HepG2 (cell line): ENCODE measurements around the gene METRN. TPM values are rescaled to one million over a fixed set of nuclear protein-coding genes. Genes with fewer than 3 reads are reported as not detected.

ENCODE experiments used
- ATAC-seq: fragments of 200-7000 bp; cut with Tn5 transposase; 3 replicates; pipeline ENCODE4 v1.9.1; 2020; ENCODE audit warnings: mild to moderate bottlenecking, moderate library complexity
- BruUV-seq: library from RNA; stranded (reverse); fragments of 400-500 nt; replicated peaks from 2 replicates; lab custom pipeline; 2021; lab: Mats Ljungman, UMichigan
- CTCF ChIA-PET: fragments of 300-600 bp; formaldehyde crosslinking; extraction: SDS; loops from one replicate; lab custom pipeline; 2021; ENCODE audit warnings: low total read pairs, inconsistent platforms, low intra/inter-chr PET ratio; lab: Yijun Ruan, JAX
- POLR2A ChIA-PET: fragments of 350-600 bp; sonication (Branson Sonifier 250); formaldehyde crosslinking; loops from one replicate; lab custom pipeline; 2020; ENCODE audit warnings: antibody characterized with exemption, inconsistent platforms; lab: Yijun Ruan, JAX
- DNase-seq: peaks from one replicate; pipeline ENCODE4 v3.0.0-alpha.2; 2015; ENCODE audit warnings: low spot score
- FAIRE-seq: peaks from 3 replicates; lab custom pipeline; 2011; peaks lifted over from hg19 to GRCh38; lab: Jason Lieb, UNC
- H2AFZ ChIP-seq: one replicate; pipeline ENCODE4 v1.6.1; 2011; ENCODE audit warnings: low read length, inconsistent platforms
- H3K27ac ChIP-seq: fragments of 300-600 bp; 3 replicates; pipeline ENCODE4 v1.8.0; 2011; ENCODE audit warnings: mixed run types, mild to moderate bottlenecking, mixed read lengths, low read length, inconsistent platforms; ENCODE audit not compliant: insufficient read depth; ENCODE audit errors: extremely low read length
- H3K27me3 ChIP-seq, 2 experiments: fragments of 200-600 bp in 1 of 2; 2 replicates in 1 of 2; 3 replicates in 1 of 2; pipeline versions ENCODE4 v1.6.0 to v1.8.0; 2011; ENCODE audit warnings: low read length in 2 of 2, mild to moderate bottlenecking in 2 of 2, moderate library complexity in 2 of 2, inconsistent platforms in 1 of 2; ENCODE audit not compliant: insufficient read depth in 2 of 2, control insufficient read depth in 1 of 2
- H3K36me3 ChIP-seq, 2 experiments: fragments of 200-600 bp in 1 of 2; replicated peaks in 1 of 2; 2 replicates in 1 of 2; 3 replicates in 1 of 2; pipeline versions ENCODE4 v1.5.1 to v1.8.0; 2011; ENCODE audit warnings: low read length in 2 of 2, inconsistent platforms in 1 of 2; ENCODE audit not compliant: insufficient read depth in 2 of 2, control insufficient read depth in 1 of 2
- H3K4me1 ChIP-seq: 2 replicates; pipeline ENCODE4 v1.5.1; 2012; ENCODE audit warnings: low read length, inconsistent platforms; ENCODE audit not compliant: insufficient read depth
- H3K4me2 ChIP-seq: 2 replicates; pipeline ENCODE4 v1.6.0; 2011; ENCODE audit warnings: low read depth, low read length, inconsistent platforms
- H3K4me3 ChIP-seq, 3 experiments: fragments of 200-600 bp in 1 of 3; sonication (generic), shearing (Covaris generic) in 1 of 3; replicated peaks in 1 of 3; 2 replicates each; pipeline ENCODE4 v1.5.1; 2011 to 2016; ENCODE audit warnings: low read length in 3 of 3, inconsistent platforms in 2 of 3, low read depth in 2 of 3, mild to moderate bottlenecking in 2 of 3, control low read depth in 1 of 3, mixed read lengths in 1 of 3; ENCODE audit not compliant: insufficient read depth in 1 of 3
- H3K79me2 ChIP-seq: one replicate; pipeline ENCODE4 v1.6.1; 2011; ENCODE audit warnings: low read length, inconsistent platforms; ENCODE audit not compliant: insufficient read depth
- H3K9ac ChIP-seq: 2 replicates; pipeline ENCODE4 v1.6.0; 2011; ENCODE audit warnings: mild to moderate bottlenecking, low read depth, low read length, inconsistent platforms; ENCODE audit not compliant: insufficient read depth
- H3K9me3 ChIP-seq: 2 replicates; pipeline ENCODE4 v1.5.1; 2012; ENCODE audit warnings: mild to moderate bottlenecking, low read length
- H4K20me1 ChIP-seq: 2 replicates; pipeline ENCODE4 v1.6.0; 2011; ENCODE audit warnings: inconsistent platforms, mild to moderate bottlenecking, low read length, moderate library complexity; ENCODE audit not compliant: insufficient read depth
- GPN1 ChIP-seq: sonication (generic); formaldehyde crosslinking; IDR thresholded peaks from 2 replicates; pipeline ENCODE4 v1.5.1; 2020; ENCODE audit warnings: missing genetic modification reagents, borderline replicate concordance
- KMT2A ChIP-seq: sonication (generic); formaldehyde crosslinking; IDR thresholded peaks from 2 replicates; pipeline ENCODE4 v1.4.0; 2020; ENCODE audit warnings: missing genetic modification reagents
- NCOA5 ChIP-seq: sonication (generic); formaldehyde crosslinking; IDR thresholded peaks from 2 replicates; pipeline ENCODE4 v1.4.0; 2020; ENCODE audit warnings: missing genetic modification reagents
- NFIC ChIP-seq: IDR thresholded peaks from 2 replicates; pipeline ENCODE4 v1.6.1; 2012; ENCODE audit warnings: mild to moderate bottlenecking, low read length, inconsistent platforms
- SIX4 ChIP-seq: sonication (generic); formaldehyde crosslinking; IDR thresholded peaks from 2 replicates; pipeline ENCODE4 v1.4.0; 2020; ENCODE audit warnings: missing genetic modification reagents
- ZBTB38 ChIP-seq: sonication (generic); formaldehyde crosslinking; IDR thresholded peaks from 2 replicates; pipeline ENCODE4 v1.5.1; 2020; ENCODE audit warnings: mild to moderate bottlenecking, missing genetic modification reagents
- ZMYM3 ChIP-seq: sonication (generic); formaldehyde crosslinking; IDR thresholded peaks from 2 replicates; pipeline ENCODE4 v1.5.1; 2020; ENCODE audit warnings: mild to moderate bottlenecking, missing genetic modification reagents
- ZNF207 ChIP-seq: fragments of 450-650 bp; IDR thresholded peaks from 2 replicates; pipeline ENCODE4 v1.6.1; 2016; ENCODE audit warnings: antibody characterized with exemption, borderline replicate concordance
- ZNF331 ChIP-seq: sonication (generic); formaldehyde crosslinking; IDR thresholded peaks from 2 replicates; pipeline ENCODE4 v1.4.0; 2020; ENCODE audit warnings: missing genetic modification reagents
- WGBS: methylation state at CpG from one replicate; pipeline ENCODE4 v1.1.6; 2017; ENCODE audit warnings: low lambda C conversion rate; 5-methylcytosine and 5-hydroxymethylcytosine counted together
- in situ Hi-C: cut with HindIII; loops from 2 replicates; pipeline ENCODE4 v1.10.0; 2017; ENCODE audit warnings: low pct_unique_long_range_greater_than_20kb; ENCODE audit not compliant: extremely low pct_ligation_motif_present
- intact Hi-C: fragments of 100-400 bp; cut with micrococcal nuclease; formaldehyde crosslinking; loops from one replicate; pipeline ENCODE4 v1.10.0; 2022; ENCODE audit not compliant: unreplicated experiment
- polyA plus RNA-seq, 8 experiments: library from polyadenylated mRNA; depleted of rRNA in 3 of 8; stranded (reverse) in 7 of 8; unstranded in 1 of 8; fragments of >200 nt; fragmentation: Illumina TruSeq in 4 of 8; extraction: Trizol in 4 of 8; gene quantifications; 2 replicates each; pipeline versions ENCODE4 v1.2.1 to v1.2.3, GENCODE V29; 2011 to 2016; ENCODE audit warnings: low read depth in 4 of 8, missing spikeins in 1 of 8, mixed read lengths in 1 of 8; ENCODE audit not compliant: insufficient read depth in 1 of 8
- total RNA-seq, 5 experiments: library from RNA; depleted of rRNA; stranded (reverse); fragments of >200 nt; fragmentation: Illumina TruSeq; extraction: Trizol; gene quantifications; 2 replicates each; pipeline ENCODE4 v1.2.3, GENCODE V29; 2016; ENCODE audit warnings: low read depth in 1 of 5
- TF ChIP-seq, protein P1 (sequence below): sonication (generic); formaldehyde crosslinking; IDR thresholded peaks from 2 replicates; pipeline ENCODE4 v1.8.0; 2022; ENCODE audit warnings: low read depth, missing genetic modification reagents
- TF ChIP-seq, protein P2 (sequence below): sonication (generic); formaldehyde crosslinking; IDR thresholded peaks from 2 replicates; pipeline ENCODE4 v1.8.0; 2022; ENCODE audit warnings: mild to moderate bottlenecking, missing genetic modification reagents
- TF ChIP-seq, protein P3 (sequence below): sonication (generic); formaldehyde crosslinking; IDR thresholded peaks from 2 replicates; pipeline ENCODE4 v1.4.0; 2020; ENCODE audit warnings: mild to moderate bottlenecking, missing genetic modification reagents
- TF ChIP-seq, protein P4 (sequence below): sonication (generic); formaldehyde crosslinking; IDR thresholded peaks from 2 replicates; pipeline ENCODE4 v1.4.0; 2020; ENCODE audit warnings: mild to moderate bottlenecking, missing genetic modification reagents, borderline replicate concordance

The METRN gene
- total and polyA plus RNA-seq, 2 of the 13 experiments (the other 11 are each of a cell fraction or from before 2014, with no cell fraction given) = 25.5 to 46.1 TPM

DNA sequence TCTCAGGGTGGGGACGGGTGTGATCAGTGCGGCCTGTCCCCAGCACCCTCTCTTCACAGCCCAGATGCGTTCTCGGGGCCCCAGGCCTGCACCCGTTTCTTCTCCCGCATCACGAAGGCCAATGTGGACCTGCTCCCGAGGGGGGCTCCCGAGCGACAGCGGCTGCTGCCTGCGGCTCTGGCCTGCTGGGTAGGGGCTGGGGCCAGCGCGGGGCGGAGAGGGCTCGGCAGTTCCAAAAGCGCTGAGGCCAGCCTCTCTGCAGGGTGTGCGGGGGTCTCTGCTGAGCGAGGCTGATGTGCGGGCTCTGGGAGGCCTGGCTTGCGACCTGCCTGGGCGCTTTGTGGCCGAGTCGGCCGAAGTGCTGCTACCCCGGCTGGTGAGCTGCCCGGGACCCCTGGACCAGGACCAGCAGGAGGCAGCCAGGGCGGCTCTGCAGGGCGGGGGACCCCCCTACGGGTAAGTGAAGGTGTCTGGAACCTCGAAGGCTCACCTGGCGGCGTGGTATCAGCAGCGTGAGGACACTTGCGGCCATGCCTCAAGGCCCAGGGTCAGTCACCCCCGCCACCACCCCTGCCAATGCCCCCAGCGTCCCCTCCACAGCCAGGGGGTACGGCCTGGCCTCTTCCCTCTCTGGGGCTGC is 50.0 kb downstream of the METRN start:
- no peak for DNase-seq
- H3K9ac ChIP-seq = no peak overlapping the region
- no peak overlapping the region for H3K4me2 ChIP-seq
- no peak overlapping the region for H2AFZ ChIP-seq
- FAIRE-seq = no peak
- intact Hi-C loops (no loop called here), in situ Hi-C loops (no loop called here)
- H3K4me3 ChIP-seq = no peak overlapping the region
- ChIA-PET CTCF (no interaction called here), POLR2A (no interaction called here)
- H3K27me3 ChIP-seq = peaks cover 2 to 4% of the 10 kb centered on the region in 2 experiments; a peak in 4 of 5 replicates
- H3K36me3 ChIP-seq = no peaks in the 10 kb centered on the region
- H3K9me3 ChIP-seq = no peaks in the 10 kb centered on the region
- H3K79me2 ChIP-seq = no peaks in the 10 kb centered on the region
- no TSS peak for BruUV-seq
- TF ChIP-seq, protein P1, sequence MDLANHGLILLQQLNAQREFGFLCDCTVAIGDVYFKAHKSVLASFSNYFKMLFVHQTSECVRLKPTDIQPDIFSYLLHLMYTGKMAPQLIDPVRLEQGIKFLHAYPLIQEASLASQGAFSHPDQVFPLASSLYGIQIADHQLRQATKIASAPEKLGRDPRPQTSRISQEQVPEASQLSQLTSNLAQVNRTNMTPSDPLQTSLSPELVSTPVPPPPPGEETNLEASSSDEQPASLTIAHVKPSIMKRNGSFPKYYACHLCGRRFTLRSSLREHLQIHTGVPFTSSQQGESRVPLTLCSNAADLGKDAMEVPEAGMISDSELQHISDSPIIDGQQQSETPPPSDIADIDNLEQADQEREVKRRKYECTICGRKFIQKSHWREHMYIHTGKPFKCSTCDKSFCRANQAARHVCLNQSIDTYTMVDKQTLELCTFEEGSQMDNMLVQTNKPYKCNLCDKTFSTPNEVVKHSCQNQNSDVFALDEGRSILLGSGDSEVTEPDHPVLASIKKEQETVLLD (CRISPR knock-in tag) = no peak
- TF ChIP-seq, protein P2, sequence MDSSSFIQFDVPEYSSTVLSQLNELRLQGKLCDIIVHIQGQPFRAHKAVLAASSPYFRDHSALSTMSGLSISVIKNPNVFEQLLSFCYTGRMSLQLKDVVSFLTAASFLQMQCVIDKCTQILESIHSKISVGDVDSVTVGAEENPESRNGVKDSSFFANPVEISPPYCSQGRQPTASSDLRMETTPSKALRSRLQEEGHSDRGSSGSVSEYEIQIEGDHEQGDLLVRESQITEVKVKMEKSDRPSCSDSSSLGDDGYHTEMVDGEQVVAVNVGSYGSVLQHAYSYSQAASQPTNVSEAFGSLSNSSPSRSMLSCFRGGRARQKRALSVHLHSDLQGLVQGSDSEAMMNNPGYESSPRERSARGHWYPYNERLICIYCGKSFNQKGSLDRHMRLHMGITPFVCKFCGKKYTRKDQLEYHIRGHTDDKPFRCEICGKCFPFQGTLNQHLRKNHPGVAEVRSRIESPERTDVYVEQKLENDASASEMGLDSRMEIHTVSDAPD (CRISPR knock-in tag) = no peak
- TF ChIP-seq ZNF207 = no peak
- no peak for TF ChIP-seq KMT2A
- no peak for TF ChIP-seq NFIC
- TF ChIP-seq NCOA5 (CRISPR knock-in tag) = no peak
- TF ChIP-seq, protein P3, sequence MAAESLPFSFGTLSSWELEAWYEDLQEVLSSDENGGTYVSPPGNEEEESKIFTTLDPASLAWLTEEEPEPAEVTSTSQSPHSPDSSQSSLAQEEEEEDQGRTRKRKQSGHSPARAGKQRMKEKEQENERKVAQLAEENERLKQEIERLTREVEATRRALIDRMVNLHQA (CRISPR knock-in tag) = no peak
- no peak for TF ChIP-seq GPN1 (CRISPR knock-in tag)
- no peak for TF ChIP-seq SIX4
- TF ChIP-seq, protein P4, sequence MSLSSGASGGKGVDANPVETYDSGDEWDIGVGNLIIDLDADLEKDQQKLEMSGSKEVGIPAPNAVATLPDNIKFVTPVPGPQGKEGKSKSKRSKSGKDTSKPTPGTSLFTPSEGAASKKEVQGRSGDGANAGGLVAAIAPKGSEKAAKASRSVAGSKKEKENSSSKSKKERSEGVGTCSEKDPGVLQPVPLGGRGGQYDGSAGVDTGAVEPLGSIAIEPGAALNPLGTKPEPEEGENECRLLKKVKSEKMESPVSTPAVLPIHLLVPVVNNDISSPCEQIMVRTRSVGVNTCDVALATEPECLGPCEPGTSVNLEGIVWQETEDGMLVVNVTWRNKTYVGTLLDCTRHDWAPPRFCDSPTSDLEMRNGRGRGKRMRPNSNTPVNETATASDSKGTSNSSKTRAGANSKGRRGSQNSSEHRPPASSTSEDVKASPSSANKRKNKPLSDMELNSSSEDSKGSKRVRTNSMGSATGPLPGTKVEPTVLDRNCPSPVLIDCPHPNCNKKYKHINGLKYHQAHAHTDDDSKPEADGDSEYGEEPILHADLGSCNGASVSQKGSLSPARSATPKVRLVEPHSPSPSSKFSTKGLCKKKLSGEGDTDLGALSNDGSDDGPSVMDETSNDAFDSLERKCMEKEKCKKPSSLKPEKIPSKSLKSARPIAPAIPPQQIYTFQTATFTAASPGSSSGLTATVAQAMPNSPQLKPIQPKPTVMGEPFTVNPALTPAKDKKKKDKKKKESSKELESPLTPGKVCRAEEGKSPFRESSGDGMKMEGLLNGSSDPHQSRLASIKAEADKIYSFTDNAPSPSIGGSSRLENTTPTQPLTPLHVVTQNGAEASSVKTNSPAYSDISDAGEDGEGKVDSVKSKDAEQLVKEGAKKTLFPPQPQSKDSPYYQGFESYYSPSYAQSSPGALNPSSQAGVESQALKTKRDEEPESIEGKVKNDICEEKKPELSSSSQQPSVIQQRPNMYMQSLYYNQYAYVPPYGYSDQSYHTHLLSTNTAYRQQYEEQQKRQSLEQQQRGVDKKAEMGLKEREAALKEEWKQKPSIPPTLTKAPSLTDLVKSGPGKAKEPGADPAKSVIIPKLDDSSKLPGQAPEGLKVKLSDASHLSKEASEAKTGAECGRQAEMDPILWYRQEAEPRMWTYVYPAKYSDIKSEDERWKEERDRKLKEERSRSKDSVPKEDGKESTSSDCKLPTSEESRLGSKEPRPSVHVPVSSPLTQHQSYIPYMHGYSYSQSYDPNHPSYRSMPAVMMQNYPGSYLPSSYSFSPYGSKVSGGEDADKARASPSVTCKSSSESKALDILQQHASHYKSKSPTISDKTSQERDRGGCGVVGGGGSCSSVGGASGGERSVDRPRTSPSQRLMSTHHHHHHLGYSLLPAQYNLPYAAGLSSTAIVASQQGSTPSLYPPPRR = no peak
- no peak for TF ChIP-seq ZNF331 (CRISPR knock-in tag)
- no peak for TF ChIP-seq ZMYM3
- no peak for TF ChIP-seq ZBTB38 (CRISPR knock-in tag)
- TF ChIP-seq, all 625 proteins: peak for 0
- WGBS = 79% methylated on average over 21 of the region's 38 CpGs
- Histone ChIP-seq H3K4me1 (peaks cover 27% of the 10 kb centered on the region), H4K20me1 (no peaks in the 10 kb centered on the region), H3K27ac (no peak overlapping the region)
- no peak for ATAC-seq
